ENCODE results near the gene B2M.
"Not testable (repeated sequence)": the region's sequence is repeated elsewhere in the genome, so short reads cannot be mapped to it uniquely, and the experiment has no call there.

B2M gene

DNA sequence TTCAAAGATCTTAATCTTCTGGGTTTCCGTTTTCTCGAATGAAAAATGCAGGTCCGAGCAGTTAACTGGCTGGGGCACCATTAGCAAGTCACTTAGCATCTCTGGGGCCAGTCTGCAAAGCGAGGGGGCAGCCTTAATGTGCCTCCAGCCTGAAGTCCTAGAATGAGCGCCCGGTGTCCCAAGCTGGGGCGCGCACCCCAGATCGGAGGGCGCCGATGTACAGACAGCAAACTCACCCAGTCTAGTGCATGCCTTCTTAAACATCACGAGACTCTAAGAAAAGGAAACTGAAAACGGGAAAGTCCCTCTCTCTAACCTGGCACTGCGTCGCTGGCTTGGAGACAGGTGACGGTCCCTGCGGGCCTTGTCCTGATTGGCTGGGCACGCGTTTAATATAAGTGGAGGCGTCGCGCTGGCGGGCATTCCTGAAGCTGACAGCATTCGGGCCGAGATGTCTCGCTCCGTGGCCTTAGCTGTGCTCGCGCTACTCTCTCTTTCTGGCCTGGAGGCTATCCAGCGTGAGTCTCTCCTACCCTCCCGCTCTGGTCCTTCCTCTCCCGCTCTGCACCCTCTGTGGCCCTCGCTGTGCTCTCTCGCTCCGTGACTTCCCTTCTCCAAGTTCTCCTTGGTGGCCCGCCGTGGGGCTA, at the start of gene B2M, which contains the start of gene PATL2:
B2M (plus strand) TSS at position 422 of the 647 bp plus-strand sequence; CDS start at position 452, 30 bp downstream.
PATL2 (minus strand) TSS at position 228 of the 647 bp plus-strand sequence. CDS start 34,833 bp downstream, outside the sequence.
- FAIRE-seq, result no peak
- peak; percentile 58 for DNase-seq (ENCODE audit: insufficient read length, low spot score)

DNA sequence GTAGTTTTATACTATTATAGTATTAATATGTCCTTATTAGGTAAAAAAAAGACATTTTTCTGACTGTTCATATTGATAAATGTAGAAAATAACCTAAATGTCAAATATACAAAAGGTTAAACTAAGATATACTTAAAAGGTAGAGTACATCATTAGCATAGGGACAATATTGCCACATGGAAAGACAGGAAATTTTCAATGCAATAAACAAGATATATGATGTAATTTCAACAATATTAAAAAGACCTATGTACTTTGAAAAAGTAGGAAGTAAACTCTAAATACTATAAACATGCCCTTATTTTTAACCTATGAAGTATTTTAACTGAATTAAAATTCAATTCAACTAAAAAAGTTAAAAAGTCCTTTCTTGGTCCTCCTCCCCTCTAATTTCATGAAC, 49.7 kb upstream of the B2M start:
- no peak for FAIRE-seq

GRCh38 chr15:44662478-44663409, 48.6 kb upstream of the B2M start:
- no peak for DNase-seq (ENCODE audit: insufficient read length, low spot score)
- no peak for FAIRE-seq

More for the DNA sequence above, 49.7 kb upstream of the B2M start:
- DNase-seq (ENCODE audit: insufficient read length, low spot score), result no peak

DNA sequence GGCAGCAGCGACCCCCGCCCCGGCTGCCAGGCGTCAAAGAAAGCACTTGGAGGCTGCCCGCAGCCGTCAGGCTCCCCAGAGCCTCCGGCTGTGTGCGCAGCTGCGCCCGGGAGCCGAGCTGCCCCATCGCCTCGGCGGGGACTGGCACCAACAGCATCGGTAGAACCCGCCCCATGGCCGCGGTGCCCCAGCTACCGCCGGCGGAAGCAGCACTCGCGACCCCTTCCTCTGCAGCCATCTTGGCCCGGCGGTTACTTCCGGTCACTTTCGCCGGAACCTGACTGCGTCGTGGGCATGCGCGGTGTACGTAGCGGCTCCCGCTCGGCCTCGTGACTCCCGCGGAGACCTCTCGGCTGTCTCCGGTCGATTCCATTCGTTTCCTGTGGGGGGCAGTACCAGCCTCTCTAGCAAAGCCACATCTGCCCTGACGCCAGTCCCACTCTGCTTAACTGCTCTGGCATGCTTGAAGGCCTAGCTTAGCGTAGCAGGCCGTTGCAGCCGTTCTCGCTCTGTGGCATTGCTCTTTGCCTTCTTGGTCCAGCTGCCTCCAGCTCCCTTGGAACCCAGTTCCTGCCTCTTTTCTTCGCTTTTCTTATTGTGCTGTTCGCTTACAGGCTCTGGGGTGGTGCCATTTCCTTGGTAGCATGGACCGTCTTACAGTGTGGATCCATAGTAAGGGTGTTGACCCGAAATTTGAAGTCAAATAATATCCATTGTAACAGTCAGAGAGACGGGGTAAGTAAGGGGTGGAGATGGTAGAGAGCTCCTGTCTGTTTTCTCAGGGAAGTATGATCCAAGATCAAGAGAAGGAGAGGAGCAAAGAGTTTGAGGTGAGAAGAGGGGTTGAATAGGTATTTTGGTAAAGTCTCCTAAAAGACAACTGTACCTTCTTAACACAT, 47.7 kb upstream of the B2M start, which contains the start of gene SPG11:
SPG11 (minus strand) TSS at position 253 of the 899 bp plus-strand sequence; CDS start at position 238, 15 bp downstream.
- FAIRE-seq, result peak; percentile 98

GRCh38 chr15:44666210-44667038, 44.9 kb upstream of the B2M start:
- no peak for DNase-seq (ENCODE audit: insufficient read length, low spot score)
- peak; percentile 87 for FAIRE-seq

More for the DNA sequence above, 47.7 kb upstream of the B2M start, which contains the start of gene SPG11:
- DNase-seq (ENCODE audit: insufficient read length, low spot score), result peak; percentile 68

DNA sequence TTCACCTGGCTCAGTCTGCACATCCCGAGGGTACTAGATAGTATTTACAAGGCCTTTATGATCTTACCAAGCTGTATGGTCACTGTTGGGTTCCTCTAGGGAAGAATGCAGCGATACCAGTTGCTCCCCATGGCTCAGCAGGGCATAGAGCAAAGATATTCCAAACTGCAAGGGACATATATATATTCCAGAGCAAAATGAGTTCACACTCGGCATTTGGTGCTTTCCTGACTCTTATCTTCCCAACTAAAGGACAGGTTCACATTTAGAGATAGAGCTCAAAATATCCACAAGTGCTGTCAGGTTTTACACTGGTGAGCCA, 44.3 kb upstream of the B2M start:
- DNase-seq (ENCODE audit: insufficient read length, low spot score) (no peak), FAIRE-seq (no peak)

DNA sequence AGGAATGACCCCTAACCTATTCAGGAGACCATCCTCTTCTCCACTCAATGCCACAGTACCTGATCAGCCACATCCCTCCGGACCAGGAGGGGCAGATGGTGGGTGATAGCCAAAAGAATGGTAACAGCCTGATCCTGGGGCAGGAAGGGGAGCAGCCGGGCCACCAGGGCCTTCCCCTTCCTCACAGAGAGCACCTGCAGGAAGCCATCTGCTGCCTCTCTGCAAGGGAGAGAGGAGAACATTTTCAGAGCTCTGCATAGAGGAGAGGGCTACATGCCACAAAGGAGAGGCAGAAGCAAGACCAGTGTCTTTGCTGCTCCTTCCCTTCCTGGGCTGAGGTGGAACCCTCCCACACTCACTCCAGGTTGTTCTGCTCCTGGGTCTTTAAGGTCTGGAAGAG, 42.4 kb upstream of the B2M start:
- no peak for FAIRE-seq
- DNase-seq (ENCODE audit: insufficient read length, low spot score), result no peak

- DNase-seq (ENCODE audit: insufficient read length, low spot score), result no peak
- no peak for FAIRE-seq
These were observed 41.0 kb upstream of the B2M start for GRCh38 chr15:44670087-44670950.

GRCh38 chr15:44673639-44674038, 37.7 kb upstream of the B2M start:
- peak; percentile 40 for FAIRE-seq
- no peak for DNase-seq (ENCODE audit: insufficient read length, low spot score)

GRCh38 chr15:44675911-44676310, 35.4 kb upstream of the B2M start:
- DNase-seq (ENCODE audit: insufficient read length, low spot score), result no peak

DNA sequence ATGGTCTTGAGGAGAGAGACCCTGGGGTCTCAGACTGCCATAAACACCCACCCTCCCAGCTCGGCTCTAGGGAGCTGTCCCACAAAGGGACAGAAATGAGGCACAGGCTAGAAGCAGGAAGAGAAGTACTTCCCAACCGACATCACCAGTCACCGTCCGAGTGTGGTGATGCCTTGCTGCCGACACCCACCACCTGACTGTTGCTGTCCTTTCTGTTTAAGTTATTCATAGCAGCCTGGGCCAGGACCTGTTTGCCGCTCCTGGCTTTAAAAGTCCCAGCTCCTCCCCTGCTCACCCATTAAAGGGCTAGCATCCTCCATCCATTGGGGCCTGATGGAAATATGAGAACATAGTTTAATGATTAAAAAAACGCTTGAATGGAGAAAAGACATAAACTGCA, 34.6 kb upstream of the B2M start:
- FAIRE-seq (peak; percentile 90), DNase-seq (ENCODE audit: insufficient read length, low spot score) (no peak)

More at GRCh38 chr15:44675911-44676310, 35.4 kb upstream of the B2M start:
- FAIRE-seq, result peak; percentile 28

DNA sequence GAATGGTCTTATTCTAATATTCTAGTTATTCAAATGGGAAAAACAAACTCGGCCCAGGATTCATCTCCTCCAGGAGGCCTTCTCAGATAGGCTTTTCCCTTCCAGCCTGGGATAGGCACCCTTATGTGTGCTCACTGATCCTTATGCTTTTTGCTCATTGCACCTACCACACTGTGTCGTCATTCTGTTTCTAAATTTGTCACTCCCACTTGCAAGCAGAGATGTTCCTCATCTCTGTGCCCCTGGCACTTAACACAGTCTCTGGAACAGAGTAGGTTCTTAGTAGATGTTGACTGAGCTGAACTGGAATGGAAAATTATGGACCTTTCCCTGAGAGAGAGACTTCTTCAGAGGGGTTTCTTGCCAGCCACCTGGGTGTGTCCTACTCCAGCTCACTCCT, 29.1 kb upstream of the B2M start:
- DNase-seq (ENCODE audit: insufficient read length, low spot score) (no peak), FAIRE-seq (no peak)

DNA sequence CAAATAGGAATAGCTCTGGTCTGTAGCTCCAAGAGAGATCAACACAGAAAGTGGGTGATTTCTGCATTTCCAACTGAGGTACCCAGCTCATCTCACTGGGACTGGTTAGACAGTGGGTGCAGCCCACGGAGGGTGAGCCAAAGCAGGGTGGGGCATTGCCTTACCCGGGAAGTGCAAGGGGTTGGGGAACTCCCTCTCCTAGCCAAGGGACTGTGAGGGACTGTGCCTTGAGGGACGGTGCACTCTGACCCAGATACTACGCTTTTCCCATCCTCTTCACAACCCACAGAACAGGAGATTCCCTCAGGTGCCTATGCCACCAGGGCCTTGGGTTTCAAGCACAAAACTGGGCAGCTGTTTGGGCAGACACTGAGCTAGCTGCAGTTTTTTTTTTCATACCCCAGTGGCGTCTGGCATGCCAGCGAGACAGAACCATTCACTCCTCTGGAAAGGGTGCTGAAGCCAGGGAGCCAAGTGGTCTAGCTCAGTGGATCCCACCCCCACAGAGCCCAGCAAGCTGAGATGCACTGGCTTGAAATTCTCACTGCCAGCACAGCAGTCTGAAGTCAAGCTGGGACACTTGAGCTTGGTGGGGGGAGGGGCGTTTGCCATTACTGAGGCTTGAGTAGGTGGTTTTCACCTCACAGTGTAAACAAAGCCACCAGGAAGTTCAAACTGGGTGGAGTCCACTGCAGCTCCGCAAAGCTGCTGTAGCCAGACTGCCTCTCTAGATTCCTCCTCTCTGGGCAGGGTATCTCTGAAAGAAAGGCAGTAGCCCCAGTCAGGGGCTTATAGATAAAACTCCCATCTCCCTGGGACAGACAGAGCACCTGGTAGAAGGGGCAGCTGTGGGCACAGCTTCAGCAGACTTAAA, 28.3 kb upstream of the B2M start:
- DNase-seq (ENCODE audit: insufficient read length, low spot score), result not testable (repeated sequence)
- FAIRE-seq, result peak; percentile 63

- not testable (repeated sequence) for FAIRE-seq; DNase-seq (ENCODE audit: insufficient read length, low spot score)
These were observed 22.0 kb upstream of the B2M start for GRCh38 chr15:44689318-44689717.

GRCh38 chr15:44690245-44690644, 21.1 kb upstream of the B2M start:
- FAIRE-seq; DNase-seq (ENCODE audit: insufficient read length, low spot score): not testable (repeated sequence)

GRCh38 chr15:44692659-44693058, 18.7 kb upstream of the B2M start:
- no peak for FAIRE-seq

DNA sequence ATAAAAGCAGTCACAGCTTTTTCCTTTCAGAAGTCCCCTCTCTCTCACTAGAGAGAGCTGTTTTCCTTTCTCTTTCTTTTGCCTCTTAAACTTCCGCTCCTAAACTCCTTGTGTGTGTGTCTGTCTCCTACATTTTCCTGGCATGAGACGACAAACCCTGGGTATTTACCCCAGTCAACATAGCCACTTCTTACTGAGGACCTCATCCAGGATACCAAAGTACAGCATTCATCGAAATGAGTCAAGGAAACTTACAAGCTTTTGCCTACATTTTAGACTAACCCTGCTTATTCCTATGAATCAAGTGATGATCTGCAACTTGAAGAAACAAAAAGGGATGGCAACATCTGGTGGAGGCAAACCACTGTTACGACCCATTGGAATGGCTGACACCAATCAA, 16.9 kb upstream of the B2M start:
- FAIRE-seq (no peak), DNase-seq (ENCODE audit: insufficient read length, low spot score) (no peak)

More at GRCh38 chr15:44692659-44693058, 18.7 kb upstream of the B2M start:
- no peak for DNase-seq (ENCODE audit: insufficient read length, low spot score)

DNA sequence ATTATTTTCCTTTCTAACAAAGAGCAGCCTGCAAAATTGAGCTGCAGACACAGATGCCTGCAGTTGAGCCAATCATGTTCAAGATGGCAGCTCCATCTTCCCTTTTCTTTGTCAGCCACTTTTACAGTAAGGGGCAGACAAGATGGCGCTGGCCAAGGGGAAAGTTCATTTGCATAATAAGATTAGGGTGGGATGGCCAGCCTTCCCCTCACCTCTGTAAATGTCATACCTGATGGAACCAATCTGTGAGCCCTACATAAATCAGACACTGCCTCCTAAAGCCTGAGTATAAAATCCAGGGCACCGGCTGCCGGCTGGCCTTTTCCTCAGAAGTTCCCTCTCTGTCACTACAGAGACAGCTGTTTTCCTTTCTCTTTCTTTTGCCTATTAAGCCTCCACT, 16.0 kb upstream of the B2M start:
- FAIRE-seq (no peak), DNase-seq (ENCODE audit: insufficient read length, low spot score) (no peak)

Measured in GM19239 (cell line).